Chondrocyte (in vitro differentiated cells): ENCODE measurements around the gene MTA1. TPM values are rescaled to one million over a fixed set of nuclear protein-coding genes. Genes with fewer than 3 reads are reported as not detected.
A peak's percentile ranks its signal among the peaks of the same experiment; 100 is the strongest.

Source experiments
- DNase-seq: peaks from one replicate; pipeline ENCODE4 v3.0.0; 2021; ENCODE audit warnings: mixed read lengths, low spot score
- H3K27ac Mint-ChIP-seq: one replicate; pipeline ENCODE4 v1.8.0; 2021; ENCODE audit warnings: mild to moderate bottlenecking, moderate library complexity, mixed read lengths; ENCODE audit not compliant: unreplicated experiment
- H3K27me3 Mint-ChIP-seq: 2 replicates; pipeline ENCODE4 v1.8.0; 2021; ENCODE audit warnings: low read depth, mixed read lengths
- H3K36me3 Mint-ChIP-seq: 2 replicates; pipeline ENCODE4 v1.8.0; 2021; ENCODE audit warnings: low read depth, mixed read lengths
- H3K4me1 Mint-ChIP-seq: 2 replicates; pipeline ENCODE4 v1.8.0; 2021; ENCODE audit warnings: low read depth, mild to moderate bottlenecking, mixed read lengths
- H3K4me3 Mint-ChIP-seq: one replicate; pipeline ENCODE4 v1.8.0; 2021; ENCODE audit warnings: mild to moderate bottlenecking, moderate library complexity, mixed read lengths; ENCODE audit not compliant: unreplicated experiment
- H3K9me3 Mint-ChIP-seq: 2 replicates; pipeline ENCODE4 v1.8.0; 2021; ENCODE audit warnings: low read depth, mixed read lengths
- total RNA-seq: library from RNA; stranded (reverse); gene quantifications from 3 replicates; pipeline ENCODE4 v1.2.1, GENCODE V29; 2021
- TF ChIP-seq, protein P1 (sequence below): fragments of 200-600 bp; sonication (generic); IDR thresholded peaks from 2 replicates; pipeline ENCODE4 v1.5.0; 2021; ENCODE audit warnings: antibody characterized with exemption, mild to moderate bottlenecking, moderate library complexity

MTA1 gene
- total RNA-seq, 1 donor from 2014 or later, result 83.6 TPM

DNA sequence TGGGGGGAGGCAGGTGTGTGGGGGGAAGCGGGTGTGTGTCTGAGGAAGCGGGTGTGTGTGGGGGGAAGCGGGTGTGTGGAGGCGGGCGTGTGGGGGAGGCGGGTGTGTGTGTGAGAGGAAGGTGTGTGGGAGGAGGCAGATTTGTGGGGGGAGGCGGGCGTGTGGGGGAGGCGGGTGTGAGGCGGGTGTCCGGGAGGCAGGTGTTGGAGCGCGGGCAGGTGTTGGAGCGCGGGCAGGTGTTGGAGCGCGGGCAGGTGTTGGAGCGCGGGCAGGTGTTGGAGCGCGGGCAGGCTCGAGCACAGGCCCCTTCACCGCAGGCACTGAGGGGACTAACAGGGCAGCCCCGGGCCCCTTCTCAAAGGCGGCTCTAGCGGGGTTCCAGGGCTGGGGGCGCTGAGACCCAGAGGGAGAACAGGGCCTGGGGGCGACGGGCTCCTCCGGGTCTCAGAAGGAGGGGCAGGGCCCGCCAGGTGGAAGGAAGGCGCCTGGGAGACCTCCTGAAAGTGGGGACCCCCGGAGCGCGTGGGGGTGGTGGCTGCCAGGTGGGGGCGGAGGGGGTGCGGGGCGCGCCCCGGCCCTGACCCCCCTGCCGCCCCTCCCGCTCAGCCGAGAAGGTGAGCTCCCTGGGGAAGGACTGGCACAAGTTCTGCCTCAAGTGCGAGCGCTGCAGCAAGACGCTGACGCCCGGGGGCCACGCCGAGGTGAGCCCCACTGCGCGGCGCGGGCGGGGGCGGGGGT lies 58.2 kb downstream of the MTA1 start:
- Mint-ChIP-seq H3K4me3 (peak overlapping the region; percentile 79), H3K4me1 (peaks cover 53% of the 10 kb centered on the region), H3K27ac (peak overlapping the region; percentile 78), H3K36me3 (peaks cover 2% of the 10 kb centered on the region), H3K27me3 (no peaks in the 10 kb centered on the region), H3K9me3 (no peaks in the 10 kb centered on the region)
- TF ChIP-seq, protein P1, sequence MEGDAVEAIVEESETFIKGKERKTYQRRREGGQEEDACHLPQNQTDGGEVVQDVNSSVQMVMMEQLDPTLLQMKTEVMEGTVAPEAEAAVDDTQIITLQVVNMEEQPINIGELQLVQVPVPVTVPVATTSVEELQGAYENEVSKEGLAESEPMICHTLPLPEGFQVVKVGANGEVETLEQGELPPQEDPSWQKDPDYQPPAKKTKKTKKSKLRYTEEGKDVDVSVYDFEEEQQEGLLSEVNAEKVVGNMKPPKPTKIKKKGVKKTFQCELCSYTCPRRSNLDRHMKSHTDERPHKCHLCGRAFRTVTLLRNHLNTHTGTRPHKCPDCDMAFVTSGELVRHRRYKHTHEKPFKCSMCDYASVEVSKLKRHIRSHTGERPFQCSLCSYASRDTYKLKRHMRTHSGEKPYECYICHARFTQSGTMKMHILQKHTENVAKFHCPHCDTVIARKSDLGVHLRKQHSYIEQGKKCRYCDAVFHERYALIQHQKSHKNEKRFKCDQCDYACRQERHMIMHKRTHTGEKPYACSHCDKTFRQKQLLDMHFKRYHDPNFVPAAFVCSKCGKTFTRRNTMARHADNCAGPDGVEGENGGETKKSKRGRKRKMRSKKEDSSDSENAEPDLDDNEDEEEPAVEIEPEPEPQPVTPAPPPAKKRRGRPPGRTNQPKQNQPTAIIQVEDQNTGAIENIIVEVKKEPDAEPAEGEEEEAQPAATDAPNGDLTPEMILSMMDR, result no peak
- DNase-seq, result no peak

GRCh38 chr14:105478398-105479251 lies 59.0 kb downstream of the MTA1 start:
- H3K9me3 Mint-ChIP-seq, result no peaks in the 10 kb centered on the region
- H3K4me3 Mint-ChIP-seq, result no peak overlapping the region
- peaks cover 55% of the 10 kb centered on the region for H3K4me1 Mint-ChIP-seq
- H3K27me3 Mint-ChIP-seq, result no peaks in the 10 kb centered on the region
- H3K36me3 Mint-ChIP-seq, result peaks cover 2% of the 10 kb centered on the region
- no peak overlapping the region for H3K27ac Mint-ChIP-seq
- DNase-seq, result no peak
- TF ChIP-seq, protein P1, result no peak

GRCh38 chr14:105479431-105480158 lies 60.0 kb downstream of the MTA1 start:
- Mint-ChIP-seq H3K4me3 (no peak overlapping the region), H3K9me3 (no peaks in the 10 kb centered on the region), H3K27ac (peak overlapping the region; percentile 99), H3K27me3 (no peaks in the 10 kb centered on the region), H3K36me3 (peaks cover 2% of the 10 kb centered on the region), H3K4me1 (peaks cover 63% of the 10 kb centered on the region)
- DNase-seq, result no peak
- TF ChIP-seq, protein P1, result no peak

DNA sequence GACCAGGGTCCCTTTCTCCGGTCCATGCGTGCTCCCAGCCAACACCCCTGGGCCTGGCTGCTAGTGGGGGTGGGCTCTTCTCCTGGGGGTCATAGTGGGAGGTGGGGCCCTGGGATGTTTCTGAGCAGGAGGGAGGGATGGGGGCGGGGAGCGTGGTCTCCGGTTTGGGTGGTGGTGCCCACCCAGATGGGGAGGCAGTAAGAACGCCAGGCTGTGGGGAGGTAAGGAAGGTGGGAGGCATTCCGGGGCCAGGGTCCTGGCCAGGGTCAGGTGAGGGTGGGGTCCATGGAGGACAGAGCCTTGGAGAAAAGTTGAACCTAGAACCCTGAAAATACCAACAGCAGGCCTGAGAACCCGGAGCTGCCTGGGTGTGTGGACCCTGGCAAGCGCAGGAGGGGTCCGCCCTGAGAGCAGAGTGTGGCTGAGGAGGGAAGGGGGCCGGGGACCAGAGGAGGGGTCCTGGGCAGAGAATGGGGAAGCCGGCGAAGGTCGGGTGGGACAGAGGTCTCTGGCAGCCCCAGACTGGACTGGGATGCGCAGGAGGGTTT lies 60.6 kb downstream of the MTA1 start:
- H3K27me3 Mint-ChIP-seq, result no peaks in the 10 kb centered on the region
- peak overlapping the region; percentile 99 for H3K27ac Mint-ChIP-seq
- TF ChIP-seq, protein P1, result no peak
- peaks cover 2% of the 10 kb centered on the region for H3K36me3 Mint-ChIP-seq
- DNase-seq, result no peak
- no peaks in the 10 kb centered on the region for H3K9me3 Mint-ChIP-seq
- no peak overlapping the region for H3K4me3 Mint-ChIP-seq
- peaks cover 66% of the 10 kb centered on the region for H3K4me1 Mint-ChIP-seq
